Measurements from ENCODE around the gene LHFPL2. TPM values are rescaled to one million over a fixed set of nuclear protein-coding genes. Genes with fewer than 3 reads are reported as not detected.
"Not testable (repeated sequence)": the region's sequence is repeated elsewhere in the genome, so short reads cannot be mapped to it uniquely, and the experiment has no call there.

Gene LHFPL2
- total RNA-seq, 2 experiments from 2014 or later: 0.20 TPM; not detected in 1

GRCh38 chr5:78622302-78622971 is 26.1 kb downstream of the LHFPL2 start:
- Mint-ChIP-seq H3K4me1 (ENCODE audit: low read depth) (no peaks in the 10 kb centered on the region), H3K9me3 (peaks cover 2% of the 10 kb centered on the region), H3K27me3 (no peaks in the 10 kb centered on the region), H3K27ac (no peak overlapping the region), H3K4me3 (no peak overlapping the region), H3K36me3 (ENCODE audit: low read depth) (no peaks in the 10 kb centered on the region)
- intact Hi-C loops (cut with micrococcal nuclease): no loop called here
- TF ChIP-seq CTCF (IDR thresholded peaks at IDR 0.05): no peak
- no peak for ATAC-seq
- no peak for DNase-seq
- ChIA-PET CTCF (interaction anchor here (0.9 kb wide), 1 partner anchor 144 kb away, joined by 3 read pairs; no protein-coding TSS in a partner anchor), POLR2A (no interaction called here)

- intact Hi-C loops (cut with micrococcal nuclease): no loop called here
- ChIA-PET POLR2A (no interaction called here), CTCF (interaction anchor here (0.9 kb wide), 1 partner anchor 145 kb away, joined by 3 read pairs; no protein-coding TSS in a partner anchor)
- no peak overlapping the region for H3K27ac Mint-ChIP-seq
- TF ChIP-seq CTCF (IDR thresholded peaks at IDR 0.05): no peak
- DNase-seq (no peak), ATAC-seq (no peak)
- H3K27me3 Mint-ChIP-seq: no peaks in the 10 kb centered on the region
- peaks cover 2% of the 10 kb centered on the region for H3K9me3 Mint-ChIP-seq
- no peaks in the 10 kb centered on the region for H3K4me1 Mint-ChIP-seq (ENCODE audit: low read depth)
- H3K36me3 Mint-ChIP-seq (ENCODE audit: low read depth): no peaks in the 10 kb centered on the region
- H3K4me3 Mint-ChIP-seq: no peak overlapping the region
These were observed 27.3 kb downstream of the LHFPL2 start for GRCh38 chr5:78621291-78621738.

- intact Hi-C loops (cut with micrococcal nuclease): not testable (repeated sequence)
These were observed 28.5 kb downstream of the LHFPL2 start for GRCh38 chr5:78620119-78620518.

GRCh38 chr5:78618303-78618702 is 30.3 kb downstream of the LHFPL2 start:
- no peak for ATAC-seq
- POLR2A ChIA-PET: no interaction called here
- no peak overlapping the region for H3K27ac Mint-ChIP-seq
- no peaks in the 10 kb centered on the region for H3K4me1 Mint-ChIP-seq (ENCODE audit: low read depth)
- no peak for TF ChIP-seq CTCF (IDR thresholded peaks at IDR 0.05)
- no peak overlapping the region for H3K4me3 Mint-ChIP-seq
- H3K27me3 Mint-ChIP-seq: no peaks in the 10 kb centered on the region
- H3K9me3 Mint-ChIP-seq: peaks cover 2% of the 10 kb centered on the region
- no peaks in the 10 kb centered on the region for H3K36me3 Mint-ChIP-seq (ENCODE audit: low read depth)
- no peak for DNase-seq
- CTCF ChIA-PET: no interaction called here
- intact Hi-C loops (cut with micrococcal nuclease): no loop called here

More at GRCh38 chr5:78620119-78620518, 28.5 kb downstream of the LHFPL2 start:
- H3K27me3 Mint-ChIP-seq; H3K4me3 Mint-ChIP-seq; ATAC-seq; H3K36me3 Mint-ChIP-seq (ENCODE audit: low read depth); H3K27ac Mint-ChIP-seq; H3K4me1 Mint-ChIP-seq (ENCODE audit: low read depth); CTCF ChIA-PET; DNase-seq; POLR2A ChIA-PET; H3K9me3 Mint-ChIP-seq: not testable (repeated sequence)

- no peak overlapping the region for H3K27ac Mint-ChIP-seq
- no peak overlapping the region for H3K4me3 Mint-ChIP-seq
- ChIA-PET CTCF (no interaction called here), POLR2A (no interaction called here)
- ATAC-seq (no peak), DNase-seq (no peak)
- peaks cover 3% of the 10 kb centered on the region for H3K27me3 Mint-ChIP-seq
- TF ChIP-seq CTCF (IDR thresholded peaks at IDR 0.05): no peak
- no peaks in the 10 kb centered on the region for H3K4me1 Mint-ChIP-seq (ENCODE audit: low read depth)
- no peaks in the 10 kb centered on the region for H3K36me3 Mint-ChIP-seq (ENCODE audit: low read depth)
- intact Hi-C loops (cut with micrococcal nuclease): no loop called here
- H3K9me3 Mint-ChIP-seq: peaks cover 2% of the 10 kb centered on the region
These were observed 32.9 kb downstream of the LHFPL2 start for GRCh38 chr5:78615697-78616096.

All from activated CD8-positive, alpha-beta T cell treated with anti-CD3 and anti-CD28 coated beads for 36 hours (primary cell).